ENCODE measurements around the gene SMPD4. TPM values are rescaled to one million over a fixed set of nuclear protein-coding genes. Genes with fewer than 3 reads are reported as not detected.

SMPD4 gene
- total RNA-seq = 10.3 and 12.9 TPM in 2 replicates

GRCh38 chr2:130181325-130181879 lies at the start of gene SMPD4:
SMPD4 (minus strand) TSS chr2:130181602; CDS start chr2:130176592, 5,010 bp downstream.

DNA sequence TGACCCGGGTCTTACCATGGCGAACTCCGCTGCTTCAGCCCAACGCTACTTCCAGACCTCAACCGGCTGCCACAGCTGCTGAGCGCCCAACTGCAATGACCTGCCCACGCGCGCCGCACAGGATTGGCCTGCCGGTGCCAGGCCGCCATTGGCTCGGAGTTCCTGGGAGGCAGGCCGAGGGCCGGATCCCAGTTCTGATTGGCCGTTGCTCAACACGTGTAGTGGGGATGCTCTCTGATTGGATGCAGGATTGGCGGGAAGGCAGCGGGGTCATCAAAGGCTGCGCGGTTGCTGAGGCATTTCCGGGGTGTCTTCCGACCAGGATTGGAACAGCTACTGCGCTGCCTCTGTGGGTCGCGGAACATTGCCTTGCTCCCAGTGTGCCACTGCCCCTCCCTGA lies 16.9 kb upstream of the SMPD4 start, which contains the start of gene TUBA3E:
TSS of gene TUBA3E (minus strand) at position 97 of the 400 bp plus-strand sequence. CDS start at position 18, 79 bp downstream.

GRCh38 chr2:130181880-130182682 lies 679 bp upstream of the SMPD4 start, which contains the start of gene MZT2B:
MZT2B (plus strand) TSS chr2:130182262; CDS start chr2:130182283, 21 bp downstream.

GRCh38 chr2:130145006-130145414 lies 36.4 kb downstream of the SMPD4 start, which contains the start of gene CCDC74B:
CCDC74B (minus strand) TSS chr2:130145112; CDS start chr2:130144996, 116 bp downstream.

GRCh38 chr2:130129120-130129829 lies 52.1 kb downstream of the SMPD4 start, which contains the start of gene POTEF:
POTEF (minus strand) TSS chr2:130129222; CDS start chr2:130120515, 8,707 bp downstream.

Other genes with a start within 250 kb of the SMPD4 start
- under 0.01 TPM in 1 of 2 replicates, not detected in the other for gene RAB6C, start 201.9 kb downstream of the SMPD4 start, total RNA-seq
- gene POTEF, start 52.4 kb downstream of the SMPD4 start, total RNA-seq = 0.09 TPM in 2 replicates
- 0.72 and 0.85 TPM in 2 replicates for gene CCDC74B, start 36.5 kb downstream of the SMPD4 start, total RNA-seq
- gene MZT2B, start 660 bp upstream of the SMPD4 start, total RNA-seq = 165 and 219 TPM in 2 replicates
- not detected in 2 replicates for gene TUBA3E, start 16.8 kb upstream of the SMPD4 start, total RNA-seq
- 120 and 123 TPM in 2 replicates for gene IMP4, start 161.3 kb upstream of the SMPD4 start, total RNA-seq
- gene PTPN18, start 174.5 kb upstream of the SMPD4 start, total RNA-seq = 10.2 and 16.9 TPM in 2 replicates